CD4-positive, alpha-beta T cell treated with Interleukin-15 for 1 hour (primary cell): ENCODE measurements around the gene KCNB1.

ENCODE experiments used
- DNase-seq: peaks from one replicate; pipeline ENCODE4 v3.0.0-alpha.2; 2020

The KCNB1 gene

GRCh38 chr20:49496553-49497397, 14.3 kb upstream of the KCNB1 start:
- DNase-seq = no peak

GRCh38 chr20:49496043-49496442, 13.6 kb upstream of the KCNB1 start:
- DNase-seq = no peak

GRCh38 chr20:49490689-49491088, 8.2 kb upstream of the KCNB1 start:
- DNase-seq = no peak

- DNase-seq = no peak
Observed at GRCh38 chr20:49489688-49490087, 7.2 kb upstream of the KCNB1 start.

GRCh38 chr20:49486064-49486463, 3.6 kb upstream of the KCNB1 start:
- DNase-seq = no peak

- no peak for DNase-seq
Observed at GRCh38 chr20:49485563-49485962, 3.1 kb upstream of the KCNB1 start.

- DNase-seq = peak; percentile 36
Observed at GRCh38 chr20:49484180-49485140, 2.0 kb upstream of the KCNB1 start.

- DNase-seq = no peak
Observed at GRCh38 chr20:49483696-49484123, 1.2 kb upstream of the KCNB1 start.

- no peak for DNase-seq
Observed at GRCh38 chr20:49483018-49483695, 689 bp upstream of the KCNB1 start.

- no peak for DNase-seq
Observed at GRCh38 chr20:49482173-49482572, 295 bp downstream of the KCNB1 start.

GRCh38 chr20:49481116-49481515, 1.4 kb downstream of the KCNB1 start:
- no peak for DNase-seq

GRCh38 chr20:49480236-49480635, 2.2 kb downstream of the KCNB1 start:
- no peak for DNase-seq

GRCh38 chr20:49479785-49480184, 2.7 kb downstream of the KCNB1 start:
- no peak for DNase-seq

GRCh38 chr20:49478754-49479689, 3.4 kb downstream of the KCNB1 start:
- DNase-seq = no peak

GRCh38 chr20:49478266-49478665, 4.2 kb downstream of the KCNB1 start:
- DNase-seq = no peak

- no peak for DNase-seq
Observed at GRCh38 chr20:49477200-49477599, 5.3 kb downstream of the KCNB1 start.

- DNase-seq = no peak
Observed at GRCh38 chr20:49476016-49476355, 6.5 kb downstream of the KCNB1 start.

GRCh38 chr20:49475292-49476015, 7.0 kb downstream of the KCNB1 start:
- no peak for DNase-seq

GRCh38 chr20:49471397-49471796, 11.1 kb downstream of the KCNB1 start:
- DNase-seq = no peak

GRCh38 chr20:49470922-49471321, 11.5 kb downstream of the KCNB1 start:
- DNase-seq = no peak

GRCh38 chr20:49469060-49469459, 13.4 kb downstream of the KCNB1 start:
- DNase-seq = no peak
